ENCODE measurements around the gene MALL. TPM values are rescaled to one million over a fixed set of nuclear protein-coding genes. Genes with fewer than 3 reads are reported as not detected.

The MALL gene
- total and polyA plus RNA-seq, 2 of the 8 experiments (the other 6 are each of a cell fraction or from before 2014, with no cell fraction given): 3.9 to 8.0 TPM

GRCh38 chr2:110143982-110144381, 28.4 kb upstream of the MALL start:
- no peak for FAIRE-seq
- no peak overlapping the region for H3K4me2 ChIP-seq (ENCODE audit: insufficient read depth in 1 of 2, low read depth in 2 of 2, low read length in 2 of 2)

More at GRCh38 chr2:110143982-110144381, 28.4 kb upstream of the MALL start:
- Histone ChIP-seq H3K36me3 (ENCODE audit: control insufficient read depth in 2 of 4, insufficient read depth in 4 of 4, low read length in 3 of 4) (no peaks in the 10 kb centered on the region), H3K4me1 (replicated peaks in 1 of 4; ENCODE audit: control insufficient read depth in 3 of 4, insufficient read depth in 4 of 4, low read length in 3 of 4) (no peaks in the 10 kb centered on the region), H2BK120ac (replicated peaks; ENCODE audit: low read depth, low read length) (no peak overlapping the region), H3K14ac (ENCODE audit: insufficient read length) (no peak overlapping the region), H3K79me2 (ENCODE audit: control insufficient read depth in 1 of 2, insufficient read depth in 2 of 2, low read length in 2 of 2) (no peaks in the 10 kb centered on the region), H3K27me3 (replicated peaks in 1 of 4; ENCODE audit: control insufficient read depth in 3 of 4, extremely low read depth in 1 of 4, insufficient read depth in 3 of 4, low read length in 3 of 4) (no peaks in the 10 kb centered on the region), H4K5ac (ENCODE audit: insufficient read length, low read depth, low read length) (no peak overlapping the region), H4K91ac (replicated peaks; ENCODE audit: insufficient read length, low read length) (no peak overlapping the region), H2BK20ac (ENCODE audit: low read length) (no peak overlapping the region), H3K27ac (ENCODE audit: low read depth, low read length) (no peak overlapping the region), H3K9me3 (ENCODE audit: insufficient read depth in 2 of 2, low read depth in 1 of 2, low read length in 1 of 2) (no peaks in the 10 kb centered on the region), H4K8ac (ENCODE audit: extremely low read depth, insufficient read depth, low read length) (no peak overlapping the region; the same call in 1 of the 2 replicates), H3K4ac (replicated peaks; ENCODE audit: insufficient read length, low read depth, low read length) (no peak overlapping the region), H2AFZ (ENCODE audit: low read length) (no peak overlapping the region), H3K79me1 (ENCODE audit: low read depth, low read length) (no peaks in the 10 kb centered on the region), H2AK5ac (ENCODE audit: low read depth, low read length) (no peak overlapping the region), H2BK5ac (ENCODE audit: low read depth, low read length) (no peak overlapping the region), H3K4me3 (ENCODE audit: extremely low read depth in 1 of 4, insufficient read depth in 2 of 4, low read depth in 3 of 4, low read length in 4 of 4) (no peak overlapping the region), H3K56ac (replicated peaks; ENCODE audit: insufficient read length, low read depth, low read length) (no peak overlapping the region), H3K9ac (replicated peaks in 1 of 4; ENCODE audit: extremely low read depth in 1 of 4, low read depth in 3 of 4, low read length in 3 of 4) (no peak overlapping the region), H4K20me1 (replicated peaks in 1 of 2; ENCODE audit: control insufficient read depth in 1 of 2, insufficient read depth in 2 of 2, low read length in 2 of 2) (no peaks in the 10 kb centered on the region), H3K23me2 (ENCODE audit: low read depth, low read length) (no peaks in the 10 kb centered on the region), H3K23ac (ENCODE audit: insufficient read length) (no peak overlapping the region), H2BK15ac (ENCODE audit: low read length) (no peak overlapping the region), H3K18ac (ENCODE audit: extremely low read depth, low read length) (no peak overlapping the region), H2BK12ac (ENCODE audit: low read depth, low read length) (no peak overlapping the region)
- TF ChIP-seq SIN3A (conservative IDR thresholded peaks at IDR 0.05 in 1 of 2, IDR thresholded peaks at IDR 0.05 in 1 of 2; ENCODE audit: low read depth in 1 of 2, low read length in 2 of 2): no peak
- ChIA-PET POLR2A (ENCODE audit: partially characterized antibody) (no interaction called here), CTCF (ENCODE audit: partially characterized antibody) (interaction anchor here (0.6 to 5.4 kb wide), 3 partner anchors 13 to 37 kb away, joined by 3 to 22 read pairs (median 3); no protein-coding TSS in a partner anchor)
- DNase-seq (ENCODE audit: low read depth in 1 of 2, low spot score in 2 of 2): no peak
